Keratinocyte (primary cell): ENCODE measurements around the gene GOLT1B.

Experiments
- EZH2 ChIP-seq: IDR thresholded peaks from one replicate; pipeline ENCODE4 v1.6.1; 2012; ENCODE audit warnings: inconsistent platforms, mild to moderate bottlenecking, low read length, moderate library complexity
- TF ChIP-seq, protein P1 (sequence below), 3 experiments: IDR thresholded peaks in 1 of 3; conservative IDR thresholded peaks in 1 of 3; optimal IDR thresholded peaks in 1 of 3; 2 replicates in 2 of 3; 3 replicates in 1 of 3; pipeline versions ENCODE3 to v1.5.1; 2011; ENCODE audit warnings: low read length in 3 of 3, mild to moderate bottlenecking in 3 of 3, moderate library complexity in 2 of 3, control low read depth in 1 of 3, inconsistent platforms in 1 of 3; ENCODE audit not compliant: insufficient read depth in 2 of 3; ENCODE audit errors: extremely low read depth in 1 of 3

GRCh38 chr12:21539797-21540196, 38.2 kb downstream of the GOLT1B start:
- TF ChIP-seq, protein P1, sequence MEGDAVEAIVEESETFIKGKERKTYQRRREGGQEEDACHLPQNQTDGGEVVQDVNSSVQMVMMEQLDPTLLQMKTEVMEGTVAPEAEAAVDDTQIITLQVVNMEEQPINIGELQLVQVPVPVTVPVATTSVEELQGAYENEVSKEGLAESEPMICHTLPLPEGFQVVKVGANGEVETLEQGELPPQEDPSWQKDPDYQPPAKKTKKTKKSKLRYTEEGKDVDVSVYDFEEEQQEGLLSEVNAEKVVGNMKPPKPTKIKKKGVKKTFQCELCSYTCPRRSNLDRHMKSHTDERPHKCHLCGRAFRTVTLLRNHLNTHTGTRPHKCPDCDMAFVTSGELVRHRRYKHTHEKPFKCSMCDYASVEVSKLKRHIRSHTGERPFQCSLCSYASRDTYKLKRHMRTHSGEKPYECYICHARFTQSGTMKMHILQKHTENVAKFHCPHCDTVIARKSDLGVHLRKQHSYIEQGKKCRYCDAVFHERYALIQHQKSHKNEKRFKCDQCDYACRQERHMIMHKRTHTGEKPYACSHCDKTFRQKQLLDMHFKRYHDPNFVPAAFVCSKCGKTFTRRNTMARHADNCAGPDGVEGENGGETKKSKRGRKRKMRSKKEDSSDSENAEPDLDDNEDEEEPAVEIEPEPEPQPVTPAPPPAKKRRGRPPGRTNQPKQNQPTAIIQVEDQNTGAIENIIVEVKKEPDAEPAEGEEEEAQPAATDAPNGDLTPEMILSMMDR (optimal IDR thresholded peaks at IDR 0.05 in 1 of 3, IDR thresholded peaks at IDR 0.05 in 1 of 3, conservative IDR thresholded peaks at IDR 0.05 in 1 of 3; ENCODE audit: extremely low read depth in 1 of 3, insufficient read depth in 2 of 3, low read length in 3 of 3): no peak
- no peak for TF ChIP-seq EZH2
